ENCODE results near the gene FBXW5.

FBXW5 gene

DNA sequence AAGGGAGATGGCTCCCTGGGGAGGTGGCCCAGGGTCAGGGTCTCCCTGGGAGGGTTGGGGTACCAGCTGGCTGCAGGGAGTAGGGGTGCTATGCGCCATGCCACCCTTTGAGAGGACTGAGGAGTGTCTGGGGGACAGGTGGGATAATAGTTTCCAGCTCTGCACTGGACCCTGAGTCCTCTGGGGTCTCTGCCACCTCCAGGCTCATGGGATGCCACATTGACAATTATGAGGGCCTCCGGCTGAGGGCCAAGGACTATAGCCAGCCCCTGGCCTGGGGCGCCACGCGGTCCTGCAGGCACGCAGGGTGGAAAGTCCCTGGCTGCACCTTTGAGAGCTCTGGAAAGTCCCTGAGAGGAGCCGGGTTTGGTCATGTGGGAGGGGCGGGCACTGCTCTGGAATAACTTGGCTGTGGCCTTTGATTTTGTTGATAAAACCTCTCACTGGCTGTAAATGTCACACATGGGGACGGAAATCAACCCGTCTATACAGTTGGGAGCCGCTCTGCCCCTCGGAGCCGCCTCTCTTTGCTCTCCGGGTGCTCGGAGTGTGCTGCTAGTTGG lies 42.2 kb downstream of the FBXW5 start:
- no peak for DNase-seq

DNA sequence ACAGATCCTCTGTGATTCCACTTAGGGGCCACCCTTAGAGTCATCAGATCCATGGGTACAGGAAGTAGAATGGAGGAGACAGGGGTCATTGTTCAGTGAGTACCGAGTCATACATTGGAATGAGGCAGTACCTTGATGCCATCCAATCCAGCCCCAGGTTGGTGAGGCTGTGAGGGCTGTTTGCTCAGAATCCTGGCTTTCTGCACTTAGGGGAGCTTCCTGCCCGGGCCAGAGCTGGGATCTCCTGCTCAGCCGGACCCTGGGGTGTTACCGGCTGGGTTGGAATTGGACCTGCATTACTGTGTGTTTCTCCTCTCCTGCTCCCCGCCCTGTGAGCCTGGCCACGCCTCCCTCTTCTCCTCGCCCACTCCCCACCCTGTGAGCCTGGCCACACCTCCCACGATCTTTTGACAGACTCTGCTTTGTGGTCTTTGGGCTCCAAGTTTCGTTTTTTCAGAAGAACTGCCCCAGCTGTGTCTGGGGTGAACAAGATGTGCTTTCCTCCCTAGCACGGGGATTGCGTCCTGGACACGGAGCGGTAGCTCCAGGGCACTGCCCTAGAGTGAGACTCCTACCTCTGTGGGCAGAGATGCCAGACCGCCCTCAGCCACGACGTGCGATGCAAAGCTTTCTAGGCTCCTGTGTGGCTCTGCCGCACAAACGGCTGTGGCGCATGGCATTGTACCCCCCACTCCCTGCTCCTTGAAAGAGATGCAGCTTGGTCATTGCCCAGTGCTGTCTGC lies 42.9 kb downstream of the FBXW5 start:
- DNase-seq = no peak

DNA sequence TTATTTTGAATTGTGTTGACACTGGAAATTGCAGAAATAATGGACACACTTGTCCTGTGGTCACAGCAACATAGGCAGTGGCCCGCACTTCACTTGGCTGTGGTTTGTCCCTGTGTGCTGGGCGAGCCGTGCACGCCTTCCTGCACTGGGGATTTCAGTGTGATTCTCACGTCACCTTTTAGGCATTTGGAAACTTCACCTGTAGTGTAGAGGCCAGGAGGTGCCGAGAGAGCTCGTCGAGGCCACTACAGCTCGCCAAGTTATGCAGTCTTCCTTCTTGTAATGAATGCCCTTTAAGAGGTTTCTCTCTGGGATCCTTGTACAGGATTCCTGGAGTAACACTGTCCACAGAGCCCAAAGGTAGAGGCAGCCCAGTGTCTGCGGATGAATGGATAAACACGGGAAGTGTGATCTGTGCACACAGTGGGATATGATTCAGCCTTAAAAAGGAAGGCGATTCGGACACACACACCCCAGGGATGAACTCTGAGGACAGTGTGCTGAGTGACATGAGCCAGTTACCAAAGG lies 43.5 kb downstream of the FBXW5 start:
- DNase-seq = no peak

DNA sequence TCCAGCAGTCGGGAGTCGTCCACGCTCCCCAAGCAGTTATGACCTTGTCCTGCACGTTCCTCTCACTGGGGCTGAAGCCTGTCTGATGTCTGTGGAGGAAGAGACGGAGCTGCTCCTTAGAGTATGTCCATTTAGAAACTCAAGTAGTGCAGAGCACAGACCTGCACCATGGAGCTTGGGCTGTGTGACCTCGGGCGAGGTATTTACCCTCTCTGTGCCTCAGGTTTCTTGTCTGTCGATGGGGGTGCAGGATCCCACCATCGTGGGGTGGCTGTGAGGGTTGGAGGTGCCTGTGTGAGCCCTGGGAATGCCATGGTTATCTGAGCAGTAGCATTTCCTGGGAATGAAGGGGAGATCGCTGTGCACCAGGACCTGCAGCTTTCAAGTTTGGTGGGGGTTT lies 44.0 kb downstream of the FBXW5 start:
- DNase-seq = no peak

DNA sequence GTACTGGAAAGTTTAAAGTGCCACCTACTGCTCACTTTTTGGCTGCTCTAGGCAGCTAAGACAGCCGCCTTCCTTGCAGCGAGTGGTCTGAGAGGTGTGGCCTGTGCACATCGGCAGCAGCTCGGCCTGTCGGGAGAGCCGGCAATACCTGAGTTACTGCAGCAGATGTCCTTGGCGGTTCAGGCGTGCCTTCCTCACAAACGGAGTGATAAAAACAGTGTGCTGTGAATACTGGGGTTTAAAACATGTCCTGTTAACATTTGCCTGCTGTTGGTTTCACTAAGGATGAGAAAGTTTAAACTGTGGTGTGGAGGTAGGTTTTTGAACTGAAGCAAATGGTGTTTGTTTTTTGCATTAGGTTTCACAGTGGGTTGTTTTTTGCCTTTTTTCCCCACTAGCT lies 45.3 kb downstream of the FBXW5 start:
- DNase-seq = no peak

DNA sequence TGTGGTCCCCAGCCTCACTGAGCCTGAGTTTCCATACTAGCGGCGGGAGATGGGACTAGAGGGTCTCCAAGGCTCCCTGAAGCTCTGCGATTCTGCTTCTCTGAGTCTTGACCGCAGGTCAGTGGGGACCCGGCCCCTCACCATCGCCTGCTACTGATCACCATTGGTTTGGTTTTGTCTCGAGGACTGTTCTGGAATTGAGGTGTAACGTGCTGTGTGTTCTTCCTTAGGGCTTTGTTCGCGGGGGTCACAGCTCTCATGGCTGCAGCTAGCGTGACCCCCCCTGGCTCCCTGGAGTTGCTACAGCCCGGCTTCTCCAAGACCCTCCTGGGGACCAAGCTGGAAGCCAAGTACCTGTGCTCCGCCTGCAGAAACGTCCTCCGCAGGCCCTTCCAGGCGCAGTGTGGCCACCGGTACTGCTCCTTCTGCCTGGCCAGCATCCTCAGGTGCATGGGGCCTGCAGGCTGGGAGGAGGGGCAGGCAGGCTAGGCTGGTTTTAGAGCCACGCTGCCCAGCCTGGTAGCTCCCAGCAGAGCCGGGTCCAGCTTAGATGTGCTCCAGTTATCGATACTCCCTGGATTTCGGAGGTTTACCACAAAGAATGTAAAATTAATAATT lies 45.9 kb downstream of the FBXW5 start:
- DNase-seq = no peak

DNA sequence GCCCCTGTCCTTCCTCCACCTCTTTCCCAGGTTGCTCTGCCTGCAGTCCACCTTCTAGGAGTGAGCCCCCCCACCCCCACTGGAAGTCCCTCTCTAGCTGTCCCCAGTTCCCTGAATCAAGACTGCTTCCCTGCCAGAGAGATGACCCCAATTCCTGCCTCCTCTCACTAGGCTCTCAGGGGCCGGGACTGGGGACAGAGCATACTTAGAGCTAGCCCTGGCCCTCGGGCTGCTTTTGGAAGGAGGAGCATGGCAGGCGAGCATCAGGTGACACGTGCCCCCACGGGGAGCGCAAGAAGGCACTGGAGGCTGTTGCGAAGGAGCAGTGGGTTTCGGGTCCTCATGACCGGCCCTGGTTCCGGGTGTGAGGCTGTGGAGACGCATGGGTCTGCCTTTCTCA lies 48.5 kb downstream of the FBXW5 start:
- no peak for DNase-seq

DNA sequence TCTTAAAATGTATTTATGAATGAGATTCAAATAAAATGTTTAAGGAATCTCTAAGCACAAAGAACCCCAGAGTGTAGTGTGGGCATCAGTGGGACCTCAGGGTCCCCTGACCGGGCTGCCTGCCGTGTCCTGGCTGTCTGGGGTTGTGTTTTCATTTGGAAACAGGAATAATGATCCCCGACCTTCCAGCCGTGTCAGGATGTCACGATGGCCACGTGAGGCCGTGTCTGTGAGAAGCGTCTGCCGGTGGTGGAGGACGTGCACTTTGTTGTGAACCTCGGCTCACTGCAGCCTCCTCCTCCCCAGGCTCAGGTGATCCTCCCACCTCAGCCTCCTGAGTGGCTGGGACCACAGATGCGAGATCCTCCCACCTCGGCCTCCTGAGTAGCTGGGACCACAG lies 53.9 kb downstream of the FBXW5 start:
- no peak for DNase-seq
